Fibroblast of mammary gland (primary cell): Measurements from ENCODE around the gene BTBD9.

Experiments
- DNase-seq: peaks from one replicate; pipeline ENCODE4 v3.0.0-alpha.2; 2010; ENCODE audit warnings: low read depth
- H3K4me3 ChIP-seq: 2 replicates; pipeline ENCODE4 v1.5.1; 2011; ENCODE audit warnings: low read depth, mild to moderate bottlenecking, low read length, moderate library complexity; ENCODE audit not compliant: control insufficient read depth
- TF ChIP-seq, protein P1 (sequence below): conservative IDR thresholded peaks from 2 replicates; pipeline ENCODE4 v1.5.1; 2011; ENCODE audit warnings: low read depth, low read length, inconsistent platforms; ENCODE audit not compliant: control insufficient read depth, insufficient read depth

Gene BTBD9

DNA sequence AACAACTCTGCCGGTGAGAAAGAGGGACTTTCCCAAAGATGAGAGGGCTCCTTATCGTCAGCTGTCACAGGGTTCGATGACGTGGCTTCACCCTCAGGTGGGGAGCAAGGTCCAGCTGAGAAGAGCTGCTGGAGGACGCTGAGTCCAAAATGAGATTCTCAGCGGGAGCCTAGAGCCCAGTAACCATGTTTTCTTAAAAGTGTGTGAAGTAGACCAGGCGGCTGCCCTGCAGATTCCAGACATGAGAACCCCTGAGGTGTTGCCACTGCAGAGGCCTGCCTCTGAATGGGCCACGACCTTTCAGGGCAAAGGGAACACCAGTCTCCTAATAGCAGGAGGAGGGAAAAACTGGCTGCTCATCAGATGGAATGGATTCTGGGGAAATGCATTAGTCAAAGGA, 375.1 kb downstream of the BTBD9 start:
- TF ChIP-seq, protein P1, sequence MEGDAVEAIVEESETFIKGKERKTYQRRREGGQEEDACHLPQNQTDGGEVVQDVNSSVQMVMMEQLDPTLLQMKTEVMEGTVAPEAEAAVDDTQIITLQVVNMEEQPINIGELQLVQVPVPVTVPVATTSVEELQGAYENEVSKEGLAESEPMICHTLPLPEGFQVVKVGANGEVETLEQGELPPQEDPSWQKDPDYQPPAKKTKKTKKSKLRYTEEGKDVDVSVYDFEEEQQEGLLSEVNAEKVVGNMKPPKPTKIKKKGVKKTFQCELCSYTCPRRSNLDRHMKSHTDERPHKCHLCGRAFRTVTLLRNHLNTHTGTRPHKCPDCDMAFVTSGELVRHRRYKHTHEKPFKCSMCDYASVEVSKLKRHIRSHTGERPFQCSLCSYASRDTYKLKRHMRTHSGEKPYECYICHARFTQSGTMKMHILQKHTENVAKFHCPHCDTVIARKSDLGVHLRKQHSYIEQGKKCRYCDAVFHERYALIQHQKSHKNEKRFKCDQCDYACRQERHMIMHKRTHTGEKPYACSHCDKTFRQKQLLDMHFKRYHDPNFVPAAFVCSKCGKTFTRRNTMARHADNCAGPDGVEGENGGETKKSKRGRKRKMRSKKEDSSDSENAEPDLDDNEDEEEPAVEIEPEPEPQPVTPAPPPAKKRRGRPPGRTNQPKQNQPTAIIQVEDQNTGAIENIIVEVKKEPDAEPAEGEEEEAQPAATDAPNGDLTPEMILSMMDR, result no peak
- H3K4me3 ChIP-seq, result no peak overlapping the region
- DNase-seq, result no peak

DNA sequence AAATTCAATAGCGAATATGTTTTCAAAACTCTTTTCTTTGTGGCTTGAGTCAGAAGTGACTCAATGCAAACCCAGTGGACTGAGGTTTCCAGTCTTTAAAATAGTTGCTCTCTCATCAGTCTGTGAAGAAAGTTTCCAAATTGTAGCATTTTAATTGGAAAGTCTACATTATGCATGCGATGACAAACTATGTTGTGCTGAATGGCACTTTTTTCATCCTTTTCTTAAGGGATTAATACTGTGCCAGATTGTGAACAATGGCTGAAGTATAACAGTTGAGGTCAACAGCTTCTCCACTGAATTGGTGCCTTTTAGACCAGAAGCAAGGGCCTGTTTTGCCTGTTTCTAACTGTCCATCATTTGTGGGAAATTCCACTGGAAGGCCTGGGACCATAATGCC, 377.1 kb downstream of the BTBD9 start:
- H3K4me3 ChIP-seq, result no peak overlapping the region
- TF ChIP-seq, protein P1, result no peak
- peak; percentile 81 for DNase-seq

DNA sequence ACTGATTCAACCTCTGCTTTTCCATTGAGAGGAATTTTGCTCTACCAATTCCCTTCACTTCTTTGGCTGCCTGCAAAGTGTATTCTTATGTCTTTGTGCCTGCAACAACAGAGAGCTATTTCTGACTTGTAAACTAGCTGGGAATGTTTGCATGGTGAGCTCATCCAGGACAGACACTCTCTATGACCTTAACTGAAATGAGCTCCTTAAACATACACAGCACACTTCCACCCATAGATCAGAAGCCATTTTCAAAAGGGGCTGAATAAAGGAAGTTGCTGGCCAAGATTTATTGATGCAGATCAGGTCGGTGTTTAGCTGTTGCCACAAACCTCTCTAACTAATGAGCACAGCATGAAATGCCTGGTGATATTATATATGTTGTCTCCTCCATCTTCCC, 377.7 kb downstream of the BTBD9 start:
- H3K4me3 ChIP-seq, result peak overlapping the region; percentile 5
- peak; percentile 87 for DNase-seq
- TF ChIP-seq, protein P1, result no peak

DNA sequence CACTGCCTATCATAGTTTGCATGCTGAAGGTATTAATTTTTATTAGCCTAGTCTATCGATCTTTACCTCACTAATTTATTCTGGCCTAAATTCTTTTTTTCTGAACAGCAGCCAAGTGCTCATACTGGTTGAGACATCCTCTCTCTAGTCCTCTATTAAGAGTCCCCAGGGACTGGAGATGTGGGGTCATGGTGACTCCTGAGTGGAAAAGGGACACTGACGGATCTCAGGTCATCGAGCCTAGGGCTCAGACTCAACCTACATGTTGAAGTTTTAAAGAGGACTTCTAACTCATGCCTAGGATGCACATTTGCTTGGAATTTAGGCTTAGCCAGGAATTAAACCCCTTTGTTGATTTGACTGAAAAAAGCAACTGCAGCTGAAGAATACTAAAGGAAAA, 378.1 kb downstream of the BTBD9 start:
- H3K4me3 ChIP-seq, result no peak overlapping the region
- peak; percentile 32 for DNase-seq
- TF ChIP-seq, protein P1, result no peak

DNA sequence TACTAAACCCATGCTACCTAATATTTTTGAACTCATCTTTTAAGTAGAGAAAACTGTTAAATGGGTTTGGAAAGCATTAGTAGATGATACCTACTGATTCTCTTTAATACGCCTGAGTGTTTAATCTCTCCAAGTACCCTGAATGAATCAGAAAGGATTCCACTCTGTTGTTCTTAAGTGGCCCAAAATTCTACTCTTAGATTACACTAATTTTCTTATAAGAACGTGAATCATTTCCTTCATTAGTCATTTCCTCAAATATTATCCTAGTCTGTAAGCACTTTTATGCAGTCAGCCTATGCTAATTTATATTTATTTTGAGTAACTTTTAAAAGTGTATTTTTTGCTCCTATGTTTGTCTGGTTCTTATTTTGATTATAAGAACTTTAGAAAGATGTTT, 380.0 kb downstream of the BTBD9 start:
- TF ChIP-seq, protein P1, result no peak
- peak; percentile 81 for DNase-seq
- H3K4me3 ChIP-seq, result no peak overlapping the region

DNA sequence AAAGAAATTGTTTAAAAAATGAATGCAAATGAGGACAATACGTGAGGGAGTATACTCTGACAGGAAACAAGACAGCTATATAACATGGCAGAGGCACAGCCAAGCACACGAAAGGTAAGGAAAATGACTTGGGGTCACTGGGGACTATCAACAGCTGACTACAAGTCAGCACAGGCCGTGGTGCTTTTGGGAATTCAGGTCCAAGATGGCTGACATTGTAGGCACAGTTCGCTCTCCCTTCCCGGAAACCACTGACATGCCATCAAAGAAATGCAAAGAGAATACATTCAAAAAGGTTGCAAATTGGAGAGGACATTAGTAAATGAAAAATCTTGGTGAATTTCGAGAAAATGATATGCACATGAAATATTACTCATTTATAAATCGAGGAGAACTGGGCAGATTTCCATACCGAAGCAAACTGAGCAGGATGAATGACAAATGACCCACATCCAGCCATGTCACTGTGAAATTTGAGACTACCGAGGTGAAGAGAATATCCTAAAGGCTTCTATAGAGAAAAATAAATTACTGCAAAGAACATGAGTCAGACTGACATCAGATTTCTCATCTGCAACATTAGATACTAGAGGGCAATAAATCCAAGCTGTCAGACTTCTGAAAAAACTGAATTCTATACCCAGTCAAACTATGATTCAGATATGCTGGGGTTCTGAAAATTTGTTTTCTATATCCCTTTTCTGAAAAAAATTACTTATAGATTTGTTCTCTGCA, 391.1 kb downstream of the BTBD9 start:
- TF ChIP-seq, protein P1, result no peak
- DNase-seq, result peak; percentile 73
- H3K4me3 ChIP-seq, result no peak overlapping the region

- no peak for DNase-seq
- no peak overlapping the region for H3K4me3 ChIP-seq
- TF ChIP-seq, protein P1, result no peak
Observed at GRCh38 chr6:38245295-38245694, 394.4 kb downstream of the BTBD9 start.
